SU-DHL-6 (cell line): ENCODE results near the gene ATRX.

Experiments
- EZH2phosphoT487 ChIP-seq: fragments of 200-600 bp; sonication (generic), shearing (Covaris generic); conservative IDR thresholded peaks from 2 replicates; pipeline ENCODE4 v1.6.1; 2018; ENCODE audit warnings: mild to moderate bottlenecking, antibody characterized with exemption, low read length, moderate library complexity, mixed read lengths
- TF ChIP-seq, protein P1 (sequence below): fragments of 200-600 bp; sonication (generic); IDR thresholded peaks from one replicate; pipeline ENCODE4 v1.5.1; 2017; ENCODE audit warnings: antibody characterized with exemption, mild to moderate bottlenecking, low read length, moderate library complexity; ENCODE audit not compliant: insufficient read depth, poor library complexity, severe bottlenecking

DNA sequence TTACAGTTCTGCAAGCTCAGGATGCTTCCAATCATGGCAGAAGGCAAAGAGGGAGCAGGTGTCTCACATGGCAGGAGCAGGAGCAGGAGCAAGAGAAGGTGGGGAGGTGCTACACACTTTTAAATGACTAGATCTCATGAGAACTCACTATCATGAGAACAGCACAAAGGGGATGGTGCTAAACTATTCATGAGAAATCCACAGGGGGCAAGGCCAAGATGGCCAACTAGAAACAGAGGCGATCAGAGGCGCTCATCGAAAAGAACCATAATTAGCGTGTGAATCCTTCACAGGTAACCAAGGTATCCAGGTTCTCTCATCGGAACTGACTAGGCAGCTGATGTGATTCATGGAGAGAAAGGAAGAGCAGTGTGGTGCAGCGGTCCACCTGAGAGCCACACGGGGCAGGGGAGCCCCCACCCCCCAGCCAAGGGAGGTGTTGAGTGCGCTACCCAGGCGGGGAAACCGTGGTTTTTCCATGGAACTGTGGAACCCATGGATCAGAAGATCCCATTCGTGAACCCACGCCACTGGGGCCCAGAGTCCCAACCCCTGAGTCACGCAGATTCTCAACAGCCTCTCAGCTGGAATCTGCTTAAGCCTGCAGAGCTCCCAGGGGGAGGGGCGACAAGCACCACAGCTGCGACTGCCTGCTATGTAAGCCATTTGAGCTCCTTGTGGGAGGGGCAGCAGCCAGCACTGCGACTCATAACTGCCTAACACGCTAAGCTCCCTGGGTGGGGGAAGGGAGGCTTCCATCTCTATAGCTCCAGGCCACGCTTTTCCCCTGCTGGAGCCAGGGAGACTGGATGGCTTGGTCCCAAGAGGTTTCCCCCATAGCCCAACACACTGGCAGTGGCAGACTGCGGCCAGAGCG is 292.1 kb downstream of the ATRX start:
- TF ChIP-seq, protein P1, sequence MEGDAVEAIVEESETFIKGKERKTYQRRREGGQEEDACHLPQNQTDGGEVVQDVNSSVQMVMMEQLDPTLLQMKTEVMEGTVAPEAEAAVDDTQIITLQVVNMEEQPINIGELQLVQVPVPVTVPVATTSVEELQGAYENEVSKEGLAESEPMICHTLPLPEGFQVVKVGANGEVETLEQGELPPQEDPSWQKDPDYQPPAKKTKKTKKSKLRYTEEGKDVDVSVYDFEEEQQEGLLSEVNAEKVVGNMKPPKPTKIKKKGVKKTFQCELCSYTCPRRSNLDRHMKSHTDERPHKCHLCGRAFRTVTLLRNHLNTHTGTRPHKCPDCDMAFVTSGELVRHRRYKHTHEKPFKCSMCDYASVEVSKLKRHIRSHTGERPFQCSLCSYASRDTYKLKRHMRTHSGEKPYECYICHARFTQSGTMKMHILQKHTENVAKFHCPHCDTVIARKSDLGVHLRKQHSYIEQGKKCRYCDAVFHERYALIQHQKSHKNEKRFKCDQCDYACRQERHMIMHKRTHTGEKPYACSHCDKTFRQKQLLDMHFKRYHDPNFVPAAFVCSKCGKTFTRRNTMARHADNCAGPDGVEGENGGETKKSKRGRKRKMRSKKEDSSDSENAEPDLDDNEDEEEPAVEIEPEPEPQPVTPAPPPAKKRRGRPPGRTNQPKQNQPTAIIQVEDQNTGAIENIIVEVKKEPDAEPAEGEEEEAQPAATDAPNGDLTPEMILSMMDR: no peak
- TF ChIP-seq EZH2phosphoT487: no peak
